GM18519 (cell line): ENCODE measurements around the gene CEACAM21.

ENCODE experiments used
- ATAC-seq: cut with Tn5 transposase; IDR thresholded peaks from one replicate; pipeline ENCODE4 v1.9.1; 2021; ENCODE audit warnings: mild to moderate bottlenecking, moderate library complexity; ENCODE audit not compliant: unreplicated experiment, low FRiP score

CEACAM21 gene

GRCh38 chr19:41584260-41584810 lies 8.4 kb downstream of the CEACAM21 start:
- no peak for ATAC-seq

GRCh38 chr19:41584931-41585330 lies 9.0 kb downstream of the CEACAM21 start:
- ATAC-seq: no peak

DNA sequence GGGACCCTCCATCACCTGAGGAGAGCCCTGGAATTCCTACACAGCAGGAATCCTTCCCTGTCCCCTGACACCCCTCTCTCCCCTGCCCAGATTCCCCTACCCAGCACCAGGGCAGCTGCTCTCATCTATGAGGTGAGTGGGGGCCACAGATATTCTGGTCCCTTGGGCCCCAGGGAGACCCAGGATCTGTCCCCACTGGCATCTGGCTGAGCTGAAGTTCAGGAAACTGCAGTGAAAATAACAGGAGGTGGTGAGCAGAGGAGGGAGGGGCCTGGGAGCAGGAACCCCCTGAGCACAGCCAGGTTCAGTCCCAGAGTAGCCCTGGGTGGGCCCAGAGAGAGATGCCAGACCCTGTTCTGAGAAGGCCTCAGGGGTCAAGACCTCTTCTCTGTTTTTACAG lies 10.1 kb downstream of the CEACAM21 start:
- ATAC-seq: no peak

DNA sequence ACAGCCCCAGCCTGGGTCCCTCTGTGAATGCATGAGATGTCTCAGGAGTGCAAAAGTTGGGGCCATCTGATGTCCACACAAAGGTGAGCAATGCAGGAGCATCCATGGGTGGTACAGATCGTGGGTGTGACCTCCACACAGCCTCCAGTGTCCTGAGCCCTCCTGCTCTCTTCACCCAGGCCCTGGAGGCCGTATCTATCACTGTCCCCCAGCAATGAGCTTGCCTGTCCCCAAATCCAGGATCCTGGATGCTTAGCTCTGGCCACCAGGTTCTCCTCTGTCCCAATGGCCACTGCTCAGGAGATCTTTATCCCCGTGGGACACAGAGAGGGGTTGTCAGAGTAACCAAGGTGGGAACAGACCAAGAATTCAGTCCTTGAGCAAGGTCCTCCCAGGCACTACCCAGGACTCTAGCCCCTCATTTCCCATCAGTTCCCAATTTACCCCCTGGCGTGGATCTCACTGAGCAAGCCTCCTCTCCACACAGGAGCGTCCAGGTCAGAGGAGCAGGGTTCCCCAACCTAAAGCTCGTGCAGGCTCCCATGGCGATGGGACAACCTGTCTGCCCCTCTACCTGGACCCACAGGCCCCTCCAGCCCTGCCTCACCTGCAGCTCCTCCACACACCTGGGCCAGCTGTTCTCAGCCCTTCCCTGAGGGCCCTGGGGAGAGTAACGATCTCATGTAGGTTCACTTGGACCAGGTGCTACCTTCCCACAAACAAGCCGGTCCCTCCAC lies 11.3 kb downstream of the CEACAM21 start:
- ATAC-seq: no peak

DNA sequence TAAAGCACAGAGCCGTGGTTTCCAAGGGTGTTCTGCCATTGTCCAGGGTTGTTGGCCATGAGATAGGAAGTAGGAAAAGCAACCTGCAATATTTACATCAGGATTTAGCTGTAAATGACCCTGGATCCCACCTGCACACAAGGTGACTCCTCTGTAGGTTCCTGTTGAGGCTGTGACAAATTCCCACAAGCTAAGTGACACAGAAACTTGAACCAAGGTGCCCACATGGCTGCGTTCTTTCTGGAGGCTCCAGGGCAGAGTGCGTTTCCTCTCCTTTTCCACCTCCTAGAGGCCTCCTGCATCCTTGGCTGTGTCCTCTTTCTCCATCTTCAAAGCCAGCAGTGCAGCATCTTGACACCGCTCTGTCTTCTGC lies 11.9 kb downstream of the CEACAM21 start:
- no peak for ATAC-seq

DNA sequence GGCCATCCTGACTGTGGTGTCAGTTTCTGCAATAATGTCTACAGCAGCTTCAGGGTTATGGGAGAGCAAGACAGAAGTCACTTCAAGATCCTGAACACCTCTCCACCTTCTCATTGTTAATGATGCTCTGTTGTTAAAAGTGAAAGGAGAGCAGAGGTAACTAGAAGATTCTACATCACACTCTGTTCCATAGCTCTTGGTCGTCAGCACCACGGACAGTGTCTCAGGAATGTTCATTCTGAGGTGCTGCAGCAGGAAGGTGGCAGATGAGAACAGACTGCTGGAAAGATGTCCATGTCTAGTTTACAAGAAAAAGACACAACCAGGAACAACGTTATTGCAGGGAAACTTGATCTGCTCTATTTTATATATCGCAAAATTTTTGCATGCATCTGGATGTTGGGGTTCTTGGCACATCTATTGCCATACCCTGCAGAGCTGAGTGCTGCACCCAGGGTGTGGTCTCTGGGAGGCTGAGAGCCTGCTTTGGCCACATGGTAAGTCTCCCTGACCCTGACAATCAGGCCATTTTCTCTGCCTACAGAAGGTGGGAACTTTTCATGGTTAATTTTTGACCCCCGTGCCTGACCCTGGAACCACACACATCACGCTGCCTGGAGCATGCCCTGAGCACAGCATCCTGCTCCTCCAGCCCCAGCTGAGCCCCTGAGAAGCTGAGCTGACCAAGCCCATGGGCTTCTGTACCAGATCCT lies 12.7 kb downstream of the CEACAM21 start:
- no peak for ATAC-seq

- ATAC-seq: no peak
Measured at GRCh38 chr19:41589371-41589770, 13.4 kb downstream of the CEACAM21 start.

- no peak for ATAC-seq
Measured at GRCh38 chr19:41590936-41591335, 15.0 kb downstream of the CEACAM21 start.

GRCh38 chr19:41591951-41592562 lies 16.1 kb downstream of the CEACAM21 start:
- no peak for ATAC-seq

DNA sequence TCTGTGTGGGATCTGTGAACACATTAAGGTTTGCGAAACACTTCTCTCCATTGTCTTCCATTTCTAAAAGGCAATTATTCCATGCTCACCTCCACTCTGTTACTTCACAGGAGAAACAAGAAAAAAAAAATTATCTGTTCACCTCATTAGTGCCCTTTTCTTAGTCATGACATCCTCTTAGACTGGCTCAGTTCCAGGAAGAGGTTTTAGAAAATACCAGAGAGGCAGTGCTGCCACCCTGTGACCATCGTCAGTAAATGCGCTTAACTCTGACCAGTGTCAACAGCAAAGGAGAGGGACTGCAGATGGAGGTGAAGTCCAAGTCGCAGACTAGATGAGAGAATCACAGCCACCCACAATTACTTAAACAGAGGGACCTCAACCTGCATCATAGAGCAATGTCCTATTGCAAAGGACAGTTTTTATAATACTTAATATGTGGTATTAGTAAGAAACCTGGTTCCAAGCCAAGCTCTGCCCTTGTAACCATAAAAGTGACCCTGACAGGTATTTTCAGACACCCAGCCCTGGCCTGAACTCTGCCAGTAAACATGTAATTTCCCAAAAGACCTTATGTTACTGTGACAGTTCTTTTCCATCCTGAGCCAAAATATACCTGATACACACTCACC lies 19.4 kb downstream of the CEACAM21 start:
- no peak for ATAC-seq

- no peak for ATAC-seq
Measured at GRCh38 chr19:41595890-41596280, 19.9 kb downstream of the CEACAM21 start.

DNA sequence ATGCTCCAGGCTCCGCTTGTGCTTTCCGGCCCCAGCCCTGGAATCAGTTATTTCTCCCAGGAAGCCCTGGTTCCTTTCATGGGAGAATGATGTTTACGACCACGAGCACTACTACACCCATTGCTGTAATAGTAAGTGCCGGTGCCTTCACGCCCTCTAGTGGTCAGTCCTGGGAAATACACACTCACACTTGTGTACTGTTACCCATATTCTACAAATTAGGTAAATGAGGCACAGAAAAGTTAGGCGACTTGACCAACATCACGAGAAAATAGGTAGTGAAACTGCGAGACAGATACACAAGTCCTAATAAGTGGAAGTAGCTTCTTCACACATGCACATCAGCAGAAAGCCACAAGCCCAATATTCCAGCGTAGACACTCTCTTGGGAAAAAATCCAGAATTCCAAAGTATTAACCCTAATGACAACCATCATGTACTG lies 21.7 kb downstream of the CEACAM21 start:
- ATAC-seq: no peak

DNA sequence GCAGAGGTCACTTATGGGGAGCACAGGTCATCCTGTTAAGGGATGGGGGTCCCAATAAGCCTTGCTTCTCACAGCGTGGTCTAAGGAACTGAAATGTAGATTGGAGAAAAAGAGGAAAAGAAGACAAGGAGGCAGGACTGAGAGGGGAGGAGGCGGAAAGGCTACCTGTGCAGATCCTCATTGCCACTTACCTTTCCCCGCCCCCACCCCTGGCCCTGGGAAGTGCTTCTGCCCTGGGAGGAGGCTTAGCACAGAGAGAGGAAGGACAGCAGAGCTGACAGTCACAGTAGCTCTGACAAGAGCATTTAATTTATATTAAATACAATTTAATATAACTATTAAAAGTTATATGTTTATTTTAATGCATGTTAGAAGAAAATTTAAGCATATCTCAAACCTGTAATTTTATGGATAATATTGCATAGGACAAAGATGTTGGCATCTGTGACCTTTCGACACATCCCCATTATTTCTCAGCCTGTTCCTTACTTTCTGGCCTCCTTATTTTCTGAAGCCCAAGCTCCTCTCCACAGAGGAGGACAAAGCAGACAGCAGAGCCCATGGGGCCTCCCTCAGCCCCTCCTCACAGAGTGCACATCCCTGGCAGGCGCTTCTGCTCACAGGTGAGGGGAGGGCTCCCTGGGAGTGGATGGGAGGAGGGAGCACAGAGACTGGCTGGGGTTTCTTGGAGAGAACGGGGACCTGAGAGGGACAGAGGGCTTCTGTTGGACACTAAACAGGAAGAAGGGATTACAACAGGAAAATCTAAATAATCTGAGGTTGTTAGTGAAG lies 23.4 kb downstream of the CEACAM21 start:
- no peak for ATAC-seq

- ATAC-seq: no peak
Measured at GRCh38 chr19:41601771-41602170, 25.8 kb downstream of the CEACAM21 start.

- ATAC-seq: no peak
Measured at GRCh38 chr19:41604831-41605230, 28.9 kb downstream of the CEACAM21 start.

GRCh38 chr19:41606215-41606837 lies 30.4 kb downstream of the CEACAM21 start:
- ATAC-seq: no peak

- no peak for ATAC-seq
Measured at GRCh38 chr19:41607668-41608067, 31.7 kb downstream of the CEACAM21 start.

GRCh38 chr19:41610789-41611188 lies 34.8 kb downstream of the CEACAM21 start:
- no peak for ATAC-seq

GRCh38 chr19:41612483-41612882 lies 36.5 kb downstream of the CEACAM21 start:
- ATAC-seq: no peak

GRCh38 chr19:41615207-41615606 lies 39.2 kb downstream of the CEACAM21 start:
- ATAC-seq: no peak
